H1 (cell line): ENCODE measurements around the gene ZNF212. TPM values are rescaled to one million over a fixed set of nuclear protein-coding genes. Genes with fewer than 3 reads are reported as not detected.

ENCODE experiments used
- ATF3 ChIP-seq: IDR thresholded peaks from 2 replicates; pipeline ENCODE4 v1.6.1; 2011; ENCODE audit warnings: low read depth, mild to moderate bottlenecking, low read length; ENCODE audit not compliant: insufficient read depth
- PHF8 ChIP-seq: fragments of 200-600 bp; sonication (generic); conservative IDR thresholded peaks from 2 replicates; pipeline ENCODE4 v1.7.1; 2012; ENCODE audit warnings: low read depth, mild to moderate bottlenecking, inconsistent platforms, low read length, moderate library complexity
- SRF ChIP-seq: IDR thresholded peaks from 2 replicates; pipeline ENCODE4 v1.6.1; 2011; ENCODE audit warnings: mild to moderate bottlenecking, low read depth, low read length, moderate library complexity
- SUZ12 ChIP-seq: fragments of 200-600 bp; sonication (generic); IDR thresholded peaks from 2 replicates; pipeline ENCODE4 v1.6.1; 2012; ENCODE audit warnings: mild to moderate bottlenecking, inconsistent platforms, low read length, moderate library complexity, mixed read lengths
- polyA plus RNA-seq, 7 experiments: library from polyadenylated mRNA; depleted of rRNA in 3 of 7; stranded (reverse) in 5 of 7; unstranded in 2 of 7; fragments of >200 nt in 5 of 7; fragments of 200-250 nt in 2 of 7; gene quantifications; 1 replicate in 5 of 7; 2 replicates in 1 of 7; 4 replicates in 1 of 7; pipeline versions ENCODE4 v1.2.1 to v1.2.3, GENCODE V29; 2011 to 2013; ENCODE audit warnings: missing spikeins in 2 of 7, mixed read lengths in 2 of 7
- total RNA-seq: library from RNA; stranded (reverse); fragmentation: NEBNext Ultra II Directional; extraction: Animal tissue kit (Norgen Biotek cat#: 25700); gene quantifications from 2 replicates; pipeline ENCODE4 v1.2.1, GENCODE V29; 2021

The ZNF212 gene
- total and polyA plus RNA-seq, 2 of the 8 experiments (the other 6 are each of a cell fraction or from before 2014, with no cell fraction given) = 6.7 to 19.3 TPM

- TF ChIP-seq ATF3 (no peak), SUZ12 (no peak), SRF (no peak), PHF8 (no peak)
Measured at GRCh38 chr7:149241696-149242095, 2.2 kb downstream of the ZNF212 start (continued).
